H9 (cell line): ENCODE results near the gene PRR27. TPM values are rescaled to one million over a fixed set of nuclear protein-coding genes. Genes with fewer than 3 reads are reported as not detected.

Experiments used
- DNase-seq: peaks from one replicate; pipeline ENCODE4 v3.0.0-alpha.2; 2017
- H2AFZ ChIP-seq: one replicate; pipeline ENCODE4 v1.6.1; 2013; ENCODE audit warnings: mild to moderate bottlenecking, low read length, control low read depth, moderate library complexity
- H2AK5ac ChIP-seq: 2 replicates; pipeline ENCODE4 v1.6.1; 2013; ENCODE audit warnings: low read length, control low read depth, mixed read lengths; ENCODE audit not compliant: insufficient read length
- H2BK120ac ChIP-seq: one replicate; pipeline ENCODE4 v1.6.1; 2013; ENCODE audit warnings: low read depth, mild to moderate bottlenecking, low read length, control low read depth, inconsistent platforms; ENCODE audit not compliant: poor library complexity, severe bottlenecking
- H2BK12ac ChIP-seq: 2 replicates; pipeline ENCODE4 v1.6.1; 2013; ENCODE audit warnings: low read length, control low read depth, mixed read lengths, low read depth; ENCODE audit not compliant: insufficient read length
- H2BK15ac ChIP-seq: 2 replicates; pipeline ENCODE4 v1.6.1; 2013; ENCODE audit warnings: low read depth, low read length, control low read depth
- H2BK20ac ChIP-seq: one replicate; pipeline ENCODE4 v1.6.1; 2013; ENCODE audit warnings: low read depth, mild to moderate bottlenecking, low read length, control low read depth, inconsistent platforms; ENCODE audit not compliant: poor library complexity, severe bottlenecking
- H2BK5ac ChIP-seq: 2 replicates; pipeline ENCODE4 v1.6.1; 2013; ENCODE audit warnings: low read length, control low read depth, mixed read lengths; ENCODE audit not compliant: insufficient read length
- H3K14ac ChIP-seq: 2 replicates; pipeline ENCODE4 v1.6.1; 2013; ENCODE audit warnings: low read length, control low read depth; ENCODE audit not compliant: insufficient read depth
- H3K18ac ChIP-seq: 2 replicates; pipeline ENCODE4 v1.6.1; 2013; ENCODE audit warnings: low read depth, mild to moderate bottlenecking, mixed read lengths, low read length, control low read depth; ENCODE audit not compliant: insufficient read length
- H3K23ac ChIP-seq: 2 replicates; pipeline ENCODE4 v1.6.1; 2013; ENCODE audit warnings: low read length, control low read depth, mixed read lengths, low read depth; ENCODE audit not compliant: insufficient read length
- H3K23me2 ChIP-seq: 2 replicates; pipeline ENCODE4 v1.6.1; 2013; ENCODE audit warnings: low read depth, mild to moderate bottlenecking, mixed read lengths, low read length, control low read depth; ENCODE audit not compliant: insufficient read length, poor library complexity, severe bottlenecking
- H3K27ac ChIP-seq: 2 replicates; pipeline ENCODE4 v1.5.1; 2013; ENCODE audit warnings: low read length, control low read depth, mixed read lengths, low read depth; ENCODE audit not compliant: insufficient read length
- H3K27me3 ChIP-seq: 2 replicates; pipeline ENCODE4 v1.6.1; 2013; ENCODE audit warnings: low read length, control low read depth, inconsistent platforms; ENCODE audit not compliant: insufficient read depth
- H3K4ac ChIP-seq: 2 replicates; pipeline ENCODE4 v1.6.1; 2013; ENCODE audit warnings: low read depth, mild to moderate bottlenecking, control low read depth, inconsistent platforms, low read length, moderate library complexity
- H3K4me1 ChIP-seq: 2 replicates; pipeline ENCODE4 v1.6.1; 2013; ENCODE audit warnings: low read length, control low read depth, inconsistent platforms; ENCODE audit not compliant: insufficient read depth
- H3K4me2 ChIP-seq: 2 replicates; pipeline ENCODE4 v1.6.1; 2013; ENCODE audit warnings: low read length, control low read depth, mixed read lengths; ENCODE audit not compliant: insufficient read length, insufficient read depth
- H3K56ac ChIP-seq: 2 replicates; pipeline ENCODE4 v1.6.1; 2013; ENCODE audit warnings: low read depth, mild to moderate bottlenecking, mixed read lengths, low read length, control low read depth; ENCODE audit not compliant: insufficient read length
- H3K79me1 ChIP-seq: 2 replicates; pipeline ENCODE4 v1.6.1; 2013; ENCODE audit warnings: low read depth, mild to moderate bottlenecking, moderate library complexity, low read length, control low read depth, inconsistent platforms; ENCODE audit not compliant: insufficient read depth, poor library complexity, severe bottlenecking
- H3K79me2 ChIP-seq: 2 replicates; pipeline ENCODE4 v1.6.1; 2013; ENCODE audit warnings: low read length, control low read depth, inconsistent platforms; ENCODE audit not compliant: insufficient read depth
- H3K9ac ChIP-seq: 2 replicates; pipeline ENCODE4 v1.6.1; 2013; ENCODE audit warnings: low read length, control low read depth, mixed read lengths; ENCODE audit not compliant: insufficient read length; ENCODE audit errors: extremely low read depth
- H3K9me3 ChIP-seq: one replicate; pipeline ENCODE4 v1.6.1; 2013; ENCODE audit warnings: low read depth, low read length, inconsistent platforms; ENCODE audit not compliant: control insufficient read depth
- H3T11ph ChIP-seq: one replicate; pipeline ENCODE4 v1.6.1; 2013; ENCODE audit warnings: mild to moderate bottlenecking, low read length, control low read depth, inconsistent platforms
- H4K20me1 ChIP-seq: one replicate; pipeline ENCODE4 v1.6.1; 2013; ENCODE audit not compliant: control insufficient read depth, insufficient read length, insufficient read depth
- H4K5ac ChIP-seq: 2 replicates; pipeline ENCODE4 v1.6.1; 2013; ENCODE audit warnings: low read depth, mild to moderate bottlenecking, mixed read lengths, low read length, control low read depth; ENCODE audit not compliant: insufficient read length
- H4K8ac ChIP-seq: replicated peaks from 2 replicates; pipeline ENCODE4 v1.6.1; 2013; ENCODE audit warnings: low read length, control low read depth, mixed read lengths, low read depth; ENCODE audit not compliant: insufficient read length
- H4K91ac ChIP-seq: 2 replicates; pipeline ENCODE4 v1.6.1; 2013; ENCODE audit warnings: low read depth, mild to moderate bottlenecking, moderate library complexity, mixed read lengths, low read length, control low read depth; ENCODE audit not compliant: insufficient read length
- H3K27ac Mint-ChIP-seq, 3 experiments: 2 replicates in 2 of 3; 3 replicates in 1 of 3; pipeline ENCODE4 v1.8.0; 2020 to 2021; ENCODE audit warnings: mixed read lengths in 3 of 3, mild to moderate bottlenecking in 1 of 3, moderate library complexity in 1 of 3
- H3K27me3 Mint-ChIP-seq: 2 replicates; pipeline ENCODE4 v1.8.0; 2021; ENCODE audit warnings: low read depth, mild to moderate bottlenecking, moderate library complexity, mixed read lengths
- H3K36me3 Mint-ChIP-seq, 3 experiments: 2 replicates in 2 of 3; 3 replicates in 1 of 3; pipeline ENCODE4 v1.8.0; 2020 to 2021; ENCODE audit warnings: low read depth in 3 of 3, mixed read lengths in 3 of 3; ENCODE audit not compliant: insufficient read depth in 1 of 3
- H3K4me1 Mint-ChIP-seq, 2 experiments: 2 replicates each; pipeline ENCODE4 v1.8.0; 2020; ENCODE audit warnings: mixed read lengths in 2 of 2
- H3K4me3 Mint-ChIP-seq, 2 experiments: 2 replicates in 1 of 2; 3 replicates in 1 of 2; pipeline ENCODE4 v1.8.0; 2020 to 2021; ENCODE audit warnings: mild to moderate bottlenecking in 2 of 2, mixed read lengths in 2 of 2, moderate library complexity in 1 of 2
- H3K9me3 Mint-ChIP-seq, 2 experiments: 2 replicates in 1 of 2; 3 replicates in 1 of 2; pipeline ENCODE4 v1.8.0; 2020; ENCODE audit warnings: mild to moderate bottlenecking in 2 of 2, mixed read lengths in 2 of 2, moderate library complexity in 1 of 2
- whole genome bisulfite sequencing: extraction: QIAGEN DNeasy Blood & Tissue Kit; methylation state at CpG from one replicate; pipeline ENCODE4 v1.1.7; 2013; ENCODE audit warnings: missing lambda C conversion rate, low lambda C conversion rate, mixed read lengths; ENCODE audit not compliant: insufficient read length; ENCODE audit errors: extremely low coverage; 5-methylcytosine and 5-hydroxymethylcytosine counted together
- total RNA-seq: library from RNA; stranded (reverse); gene quantifications from 2 replicates; pipeline ENCODE4 v1.2.1, GENCODE V29; 2021
- TF ChIP-seq, protein P1 (sequence below): fragments of 200-600 bp; sonication (generic); conservative IDR thresholded peaks from 3 replicates; pipeline ENCODE4 v1.8.0; 2021; ENCODE audit warnings: antibody characterized with exemption, mild to moderate bottlenecking

PRR27 gene
- total RNA-seq, 1 experiment from 2014 or later, result not detected

DNA sequence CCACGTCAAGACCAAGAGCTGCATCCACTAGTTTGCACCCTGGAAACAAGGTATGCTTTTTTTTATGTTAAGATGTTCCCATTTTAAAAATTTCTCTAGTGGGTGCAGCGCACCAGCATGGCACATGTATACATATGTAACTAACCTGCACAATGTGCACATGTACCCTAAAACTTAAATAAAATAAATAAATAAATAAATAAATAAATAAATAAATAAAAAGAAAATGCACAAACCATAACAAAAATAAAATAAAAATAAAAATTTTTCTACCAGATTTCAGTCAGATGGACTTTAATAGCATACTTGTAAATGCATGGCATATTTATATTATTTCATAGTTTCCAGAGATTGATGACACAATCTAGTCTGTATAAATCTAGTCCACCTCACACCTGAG lies 1.9 kb upstream of the PRR27 start:
- no peak overlapping the region for H3K27ac ChIP-seq
- H3K4me1 Mint-ChIP-seq, result peaks cover 8 to 15% of the 10 kb centered on the region in 2 experiments

More for the DNA sequence above, 1.9 kb upstream of the PRR27 start:
- Histone ChIP-seq H3K79me2 (no peaks in the 10 kb centered on the region), H3K79me1 (no peaks in the 10 kb centered on the region), H3K23me2 (no peaks in the 10 kb centered on the region), H2BK12ac (no peak overlapping the region), H2BK20ac (no peak overlapping the region), H4K91ac (no peak overlapping the region), H3K9me3 (no peaks in the 10 kb centered on the region), H3K23ac (no peak overlapping the region), H3K9ac (no peak overlapping the region), H2BK15ac (no peak overlapping the region), H3K4ac (no peak overlapping the region), H3T11ph (no peak overlapping the region), H3K18ac (no peak overlapping the region), H3K4me1 (no peaks in the 10 kb centered on the region), H2BK120ac (no peak overlapping the region), H4K5ac (no peak overlapping the region), H4K20me1 (no peaks in the 10 kb centered on the region), H3K4me2 (no peak overlapping the region), H2BK5ac (no peak overlapping the region), H3K14ac (no peak overlapping the region), H3K56ac (no peak overlapping the region), H3K27me3 (no peaks in the 10 kb centered on the region), H2AFZ (no peak overlapping the region), H2AK5ac (no peak overlapping the region), H4K8ac (no peak overlapping the region)
- no peak overlapping the region for H3K4me3 Mint-ChIP-seq
- H3K27ac Mint-ChIP-seq, result no peak overlapping the region
- no peaks in the 10 kb centered on the region for H3K9me3 Mint-ChIP-seq
- H3K27me3 Mint-ChIP-seq, result no peaks in the 10 kb centered on the region
- no peaks in the 10 kb centered on the region for H3K36me3 Mint-ChIP-seq
- DNase-seq, result no peak
- WGBS, result no CpG with 5 or more reads among the region's 2 CpGs
- TF ChIP-seq, protein P1, sequence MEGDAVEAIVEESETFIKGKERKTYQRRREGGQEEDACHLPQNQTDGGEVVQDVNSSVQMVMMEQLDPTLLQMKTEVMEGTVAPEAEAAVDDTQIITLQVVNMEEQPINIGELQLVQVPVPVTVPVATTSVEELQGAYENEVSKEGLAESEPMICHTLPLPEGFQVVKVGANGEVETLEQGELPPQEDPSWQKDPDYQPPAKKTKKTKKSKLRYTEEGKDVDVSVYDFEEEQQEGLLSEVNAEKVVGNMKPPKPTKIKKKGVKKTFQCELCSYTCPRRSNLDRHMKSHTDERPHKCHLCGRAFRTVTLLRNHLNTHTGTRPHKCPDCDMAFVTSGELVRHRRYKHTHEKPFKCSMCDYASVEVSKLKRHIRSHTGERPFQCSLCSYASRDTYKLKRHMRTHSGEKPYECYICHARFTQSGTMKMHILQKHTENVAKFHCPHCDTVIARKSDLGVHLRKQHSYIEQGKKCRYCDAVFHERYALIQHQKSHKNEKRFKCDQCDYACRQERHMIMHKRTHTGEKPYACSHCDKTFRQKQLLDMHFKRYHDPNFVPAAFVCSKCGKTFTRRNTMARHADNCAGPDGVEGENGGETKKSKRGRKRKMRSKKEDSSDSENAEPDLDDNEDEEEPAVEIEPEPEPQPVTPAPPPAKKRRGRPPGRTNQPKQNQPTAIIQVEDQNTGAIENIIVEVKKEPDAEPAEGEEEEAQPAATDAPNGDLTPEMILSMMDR, result no peak
